Activated T-helper 2 cell treated with anti-CD3 and anti-CD28 coated beads, Interferon-gamma antibody, Interleukin-2, Interleukin-4, amounts not matched to agents 10 μg/mL and 5 μg/mL and 100 μg/mL, durations not matched to agents 14 hours and 24 hours and 36 hours (primary cell): ENCODE data around the gene PTGER2. TPM values are rescaled to one million over a fixed set of nuclear protein-coding genes. Genes with fewer than 3 reads are reported as not detected.

Experiments
- DNase-seq: peaks from one replicate; pipeline ENCODE4 v3.0.0; 2021; ENCODE audit warnings: low spot score
- H3K27ac Mint-ChIP-seq: one replicate; pipeline ENCODE4 v1.8.0; 2021; ENCODE audit warnings: mixed read lengths
- H3K27me3 Mint-ChIP-seq: one replicate; pipeline ENCODE4 v1.8.0; 2021; ENCODE audit warnings: low read depth, mixed read lengths
- H3K36me3 Mint-ChIP-seq: one replicate; pipeline ENCODE4 v1.8.0; 2021; ENCODE audit warnings: low read depth, mixed read lengths
- H3K4me1 Mint-ChIP-seq: one replicate; pipeline ENCODE4 v1.8.0; 2021; ENCODE audit warnings: low read depth, mixed read lengths
- H3K4me3 Mint-ChIP-seq: one replicate; pipeline ENCODE4 v1.8.0; 2021; ENCODE audit warnings: low read depth, mild to moderate bottlenecking, moderate library complexity, mixed read lengths
- H3K9me3 Mint-ChIP-seq: one replicate; pipeline ENCODE4 v1.8.0; 2021; ENCODE audit warnings: mixed read lengths
- intact Hi-C: fragments of 100-400 bp; cut with micrococcal nuclease; formaldehyde crosslinking; loops from one replicate; pipeline ENCODE4 v1.15.1; 2023
- total RNA-seq: library from RNA; stranded (reverse); gene quantifications from 2 replicates; pipeline ENCODE4 v1.2.3, GENCODE V29; 2022

PTGER2 gene, protein sequence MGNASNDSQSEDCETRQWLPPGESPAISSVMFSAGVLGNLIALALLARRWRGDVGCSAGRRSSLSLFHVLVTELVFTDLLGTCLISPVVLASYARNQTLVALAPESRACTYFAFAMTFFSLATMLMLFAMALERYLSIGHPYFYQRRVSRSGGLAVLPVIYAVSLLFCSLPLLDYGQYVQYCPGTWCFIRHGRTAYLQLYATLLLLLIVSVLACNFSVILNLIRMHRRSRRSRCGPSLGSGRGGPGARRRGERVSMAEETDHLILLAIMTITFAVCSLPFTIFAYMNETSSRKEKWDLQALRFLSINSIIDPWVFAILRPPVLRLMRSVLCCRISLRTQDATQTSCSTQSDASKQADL
- 53.3 and 54.1 TPM in 2 replicates for total RNA-seq

GRCh38 chr14:52313903-52314594, at the start of gene PTGER2:
PTGER2 (plus strand) TSS chr14:52314312; CDS start chr14:52314549, 237 bp downstream.
- Mint-ChIP-seq H3K9me3 (no peaks in the 10 kb centered on the region), H3K4me1 (peaks cover 59% of the 10 kb centered on the region), H3K4me3 (peak within 1 kb of the TSS; percentile 100), H3K27ac (peak within 1 kb of the TSS; percentile 98), H3K36me3 (peaks cover 55% of the 10 kb centered on the region), H3K27me3 (no peaks in the 10 kb centered on the region)
- intact Hi-C loops, result loop anchor here (1.0 to 10.0 kb wide), 3 partner anchors 11 to 381 kb away; partner anchors contain the start of gene ERO1A
- DNase-seq, result peak; percentile 87

- Mint-ChIP-seq H3K27me3 (peaks cover 35% of the 10 kb centered on the region), H3K4me1 (peaks cover 44% of the 10 kb centered on the region), H3K36me3 (peaks cover 3% of the 10 kb centered on the region), H3K4me3 (no peak overlapping the region), H3K27ac (no peak overlapping the region), H3K9me3 (peaks cover 8% of the 10 kb centered on the region)
- intact Hi-C loops, result no loop called here
- no peak for DNase-seq
Observed at GRCh38 chr14:52265253-52265652, 48.9 kb upstream of the PTGER2 start.

DNA sequence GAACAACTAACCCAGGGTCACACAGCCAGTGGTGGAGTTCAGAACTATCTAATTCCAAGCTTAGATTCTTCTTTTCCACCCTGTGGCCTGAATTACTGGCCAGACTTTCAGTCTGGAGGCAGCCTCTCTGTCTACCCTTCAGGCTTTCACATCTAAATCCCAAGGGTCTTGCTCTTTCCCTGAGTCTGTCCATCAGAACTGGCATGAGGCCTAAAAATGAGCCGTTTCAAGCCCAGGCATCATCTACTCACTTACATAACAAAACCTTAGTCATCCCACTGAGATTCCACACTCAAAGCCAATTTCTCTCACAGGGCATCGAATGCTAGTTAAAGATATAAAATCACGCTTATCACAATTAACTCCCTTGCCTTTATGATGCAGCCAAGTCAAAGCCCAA, 47.9 kb upstream of the PTGER2 start:
- no peak overlapping the region for H3K4me3 Mint-ChIP-seq
- peaks cover 2% of the 10 kb centered on the region for H3K9me3 Mint-ChIP-seq
- no peak overlapping the region for H3K27ac Mint-ChIP-seq
- H3K36me3 Mint-ChIP-seq, result peaks cover 3% of the 10 kb centered on the region
- H3K4me1 Mint-ChIP-seq, result peaks cover 44% of the 10 kb centered on the region
- H3K27me3 Mint-ChIP-seq, result peaks cover 37% of the 10 kb centered on the region
- no peak for DNase-seq
- intact Hi-C loops, result no loop called here

DNA sequence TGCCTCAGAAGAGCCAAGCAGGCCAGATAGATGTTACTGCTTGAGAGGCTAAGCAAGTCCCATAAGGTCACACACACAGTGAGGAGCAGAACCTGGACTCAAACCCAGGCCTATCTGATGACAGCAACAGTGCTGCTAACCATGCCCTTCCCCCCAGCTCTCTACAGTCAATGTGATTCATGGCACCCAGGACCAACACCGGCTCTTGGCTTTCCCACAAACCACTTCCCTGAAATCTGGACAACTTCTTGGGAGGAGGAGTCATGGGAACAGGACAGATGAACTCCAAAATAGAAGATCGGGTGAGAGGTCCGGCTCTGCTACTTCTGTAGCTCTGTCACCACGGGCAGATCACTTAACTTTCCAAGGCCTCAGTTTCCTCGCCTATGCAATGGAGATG, 47.3 kb upstream of the PTGER2 start:
- H3K27ac Mint-ChIP-seq, result no peak overlapping the region
- H3K4me3 Mint-ChIP-seq, result no peak overlapping the region
- H3K4me1 Mint-ChIP-seq, result peaks cover 47% of the 10 kb centered on the region
- H3K27me3 Mint-ChIP-seq, result peaks cover 41% of the 10 kb centered on the region
- H3K9me3 Mint-ChIP-seq, result no peaks in the 10 kb centered on the region
- DNase-seq, result no peak
- intact Hi-C loops, result no loop called here
- peaks cover 3% of the 10 kb centered on the region for H3K36me3 Mint-ChIP-seq

DNA sequence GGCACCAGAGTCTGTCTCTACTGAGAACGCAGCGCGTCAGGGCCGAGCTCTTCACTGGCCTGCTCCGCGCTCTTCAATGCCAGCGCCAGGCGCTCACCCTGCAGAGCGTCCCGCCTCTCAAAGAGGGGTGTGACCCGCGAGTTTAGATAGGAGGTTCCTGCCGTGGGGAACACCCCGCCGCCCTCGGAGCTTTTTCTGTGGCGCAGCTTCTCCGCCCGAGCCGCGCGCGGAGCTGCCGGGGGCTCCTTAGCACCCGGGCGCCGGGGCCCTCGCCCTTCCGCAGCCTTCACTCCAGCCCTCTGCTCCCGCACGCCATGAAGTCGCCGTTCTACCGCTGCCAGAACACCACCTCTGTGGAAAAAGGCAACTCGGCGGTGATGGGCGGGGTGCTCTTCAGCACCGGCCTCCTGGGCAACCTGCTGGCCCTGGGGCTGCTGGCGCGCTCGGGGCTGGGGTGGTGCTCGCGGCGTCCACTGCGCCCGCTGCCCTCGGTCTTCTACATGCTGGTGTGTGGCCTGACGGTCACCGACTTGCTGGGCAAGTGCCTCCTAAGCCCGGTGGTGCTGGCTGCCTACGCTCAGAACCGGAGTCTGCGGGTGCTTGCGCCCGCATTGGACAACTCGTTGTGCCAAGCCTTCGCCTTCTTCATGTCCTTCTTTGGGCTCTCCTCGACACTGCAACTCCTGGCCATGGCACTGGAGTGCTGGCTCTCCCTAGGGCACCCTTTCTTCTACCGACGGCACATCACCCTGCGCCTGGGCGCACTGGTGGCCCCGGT, 46.4 kb upstream of the PTGER2 start, which contains the start of gene PTGDR:
Gene PTGDR, plus strand, starts transcription at position 198 of the 778 bp plus-strand sequence. Its CDS starts 117 bp downstream, at position 315.
- H3K27ac Mint-ChIP-seq, result no peak within 1 kb of the TSS
- no peak for DNase-seq
- H3K4me1 Mint-ChIP-seq, result peaks cover 50% of the 10 kb centered on the region
- peak within 1 kb of the TSS; percentile 87 for H3K4me3 Mint-ChIP-seq
- H3K9me3 Mint-ChIP-seq, result no peaks in the 10 kb centered on the region
- peaks cover 48% of the 10 kb centered on the region for H3K27me3 Mint-ChIP-seq
- intact Hi-C loops, result no loop called here
- H3K36me3 Mint-ChIP-seq, result peaks cover 3% of the 10 kb centered on the region

- peak overlapping the region; percentile 87 for H3K4me3 Mint-ChIP-seq
- H3K27me3 Mint-ChIP-seq, result peaks cover 52% of the 10 kb centered on the region
- H3K36me3 Mint-ChIP-seq, result peaks cover 3% of the 10 kb centered on the region
- DNase-seq, result no peak
- H3K27ac Mint-ChIP-seq, result no peak overlapping the region
- H3K4me1 Mint-ChIP-seq, result peaks cover 51% of the 10 kb centered on the region
- H3K9me3 Mint-ChIP-seq, result no peaks in the 10 kb centered on the region
- intact Hi-C loops, result no loop called here
Observed at GRCh38 chr14:52268279-52269061, 45.6 kb upstream of the PTGER2 start.

- Mint-ChIP-seq H3K27ac (no peak overlapping the region), H3K4me3 (peak overlapping the region; percentile 87), H3K4me1 (peaks cover 51% of the 10 kb centered on the region), H3K36me3 (peaks cover 3% of the 10 kb centered on the region), H3K9me3 (no peaks in the 10 kb centered on the region), H3K27me3 (peaks cover 57% of the 10 kb centered on the region)
- no peak for DNase-seq
- intact Hi-C loops, result no loop called here
Observed at GRCh38 chr14:52269100-52269499, 45.0 kb upstream of the PTGER2 start.

- Mint-ChIP-seq H3K27me3 (peaks cover 62% of the 10 kb centered on the region), H3K27ac (no peak overlapping the region), H3K9me3 (no peaks in the 10 kb centered on the region), H3K4me3 (no peak overlapping the region), H3K36me3 (peaks cover 3% of the 10 kb centered on the region), H3K4me1 (peaks cover 56% of the 10 kb centered on the region)
- intact Hi-C loops, result loop anchor here (5.0 to 10.0 kb wide), 2 partner anchors 195 to 273 kb away; no protein-coding TSS in a partner anchor
- no peak for DNase-seq
Observed at GRCh38 chr14:52269982-52270381, 44.1 kb upstream of the PTGER2 start.

DNA sequence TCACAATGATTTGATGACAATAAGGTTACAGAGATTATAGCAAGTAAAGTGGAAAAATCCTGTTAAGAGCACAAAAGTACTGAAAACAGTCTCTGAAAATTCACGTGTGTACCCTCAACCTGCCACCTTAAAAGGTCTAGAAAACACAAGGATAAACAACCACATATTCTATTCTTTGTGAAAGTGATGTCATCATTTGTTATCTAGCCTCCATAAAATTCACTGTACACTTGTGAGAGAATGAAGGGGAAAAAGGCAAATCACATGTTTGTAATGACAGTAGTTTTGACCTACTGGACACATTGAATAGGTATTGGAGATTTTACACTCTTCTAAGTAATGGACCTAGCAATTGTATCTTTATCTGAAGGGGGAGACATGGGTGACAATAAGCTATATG, 42.6 kb upstream of the PTGER2 start:
- Mint-ChIP-seq H3K9me3 (no peaks in the 10 kb centered on the region), H3K27me3 (peaks cover 62% of the 10 kb centered on the region), H3K27ac (no peak overlapping the region), H3K4me1 (peaks cover 54% of the 10 kb centered on the region), H3K4me3 (no peak overlapping the region), H3K36me3 (peaks cover 3% of the 10 kb centered on the region)
- DNase-seq, result no peak
- intact Hi-C loops, result loop anchor here (5.0 to 10.0 kb wide), 2 partner anchors 197 to 274 kb away; no protein-coding TSS in a partner anchor

DNA sequence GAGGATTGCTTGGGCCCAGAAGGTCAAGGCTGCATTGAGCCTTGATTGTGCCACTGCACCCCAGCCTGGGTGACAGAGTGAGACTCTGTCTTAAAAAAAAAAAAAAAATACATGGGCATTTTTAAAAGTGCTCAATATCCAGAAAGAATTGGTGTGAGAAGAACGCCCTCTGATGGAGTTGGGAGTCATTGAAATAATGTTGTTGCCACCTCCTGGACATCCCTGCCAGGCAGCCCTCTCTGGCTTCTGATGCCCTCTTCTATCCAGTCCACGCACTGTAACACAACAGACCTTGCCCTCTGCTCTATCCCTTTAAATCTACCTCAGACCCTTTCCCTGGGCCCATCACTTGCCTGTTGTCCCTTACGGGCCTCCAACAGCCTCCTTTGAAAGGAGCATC, 41.7 kb upstream of the PTGER2 start:
- DNase-seq, result no peak
- Mint-ChIP-seq H3K4me3 (no peak overlapping the region), H3K4me1 (peaks cover 45% of the 10 kb centered on the region), H3K9me3 (peaks cover 2% of the 10 kb centered on the region), H3K27ac (no peak overlapping the region), H3K36me3 (peaks cover under 1% of the 10 kb centered on the region), H3K27me3 (peaks cover 56% of the 10 kb centered on the region)
- intact Hi-C loops, result loop anchor here (5.0 to 10.0 kb wide), 2 partner anchors 198 to 275 kb away; no protein-coding TSS in a partner anchor

DNA sequence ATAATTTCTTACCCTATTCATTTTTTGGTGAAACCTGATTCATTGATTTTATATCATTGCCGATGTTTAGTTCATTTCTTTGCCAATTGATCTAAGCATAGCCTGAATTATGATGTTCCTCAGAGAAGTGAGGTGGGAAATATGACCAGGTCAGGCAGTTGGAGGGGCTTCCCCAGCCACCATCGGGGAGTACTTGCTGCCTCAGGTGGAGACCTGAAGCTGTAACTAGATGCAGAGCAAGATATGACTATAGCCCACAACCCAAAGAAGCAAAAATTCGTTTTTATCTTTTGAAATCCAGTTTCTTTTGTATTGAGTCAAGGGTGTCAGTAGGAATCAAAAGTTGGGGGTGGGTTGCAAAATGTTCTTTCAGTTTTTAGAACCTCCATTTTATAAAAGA, 38.7 kb upstream of the PTGER2 start:
- peak overlapping the region; percentile 15 for H3K27ac Mint-ChIP-seq
- H3K4me3 Mint-ChIP-seq, result no peak overlapping the region
- no peaks in the 10 kb centered on the region for H3K36me3 Mint-ChIP-seq
- no peak for DNase-seq
- H3K9me3 Mint-ChIP-seq, result peaks cover 6% of the 10 kb centered on the region
- intact Hi-C loops, result loop anchor here (10.0 kb wide), 1 partner anchor 201 kb away; no protein-coding TSS in a partner anchor
- H3K4me1 Mint-ChIP-seq, result peaks cover 45% of the 10 kb centered on the region
- H3K27me3 Mint-ChIP-seq, result peaks cover 36% of the 10 kb centered on the region

- DNase-seq, result no peak
- peaks cover 6% of the 10 kb centered on the region for H3K9me3 Mint-ChIP-seq
- H3K36me3 Mint-ChIP-seq, result no peaks in the 10 kb centered on the region
- H3K27me3 Mint-ChIP-seq, result peaks cover 20% of the 10 kb centered on the region
- intact Hi-C loops, result loop anchor here (10.0 kb wide), 1 partner anchor 203 kb away; no protein-coding TSS in a partner anchor
- peaks cover 51% of the 10 kb centered on the region for H3K4me1 Mint-ChIP-seq
- H3K4me3 Mint-ChIP-seq, result no peak overlapping the region
- H3K27ac Mint-ChIP-seq, result no peak overlapping the region
Observed at GRCh38 chr14:52277552-52277951, 36.6 kb upstream of the PTGER2 start.
